Measurements from ENCODE around the gene DNAJC8.

Gene DNAJC8

DNA sequence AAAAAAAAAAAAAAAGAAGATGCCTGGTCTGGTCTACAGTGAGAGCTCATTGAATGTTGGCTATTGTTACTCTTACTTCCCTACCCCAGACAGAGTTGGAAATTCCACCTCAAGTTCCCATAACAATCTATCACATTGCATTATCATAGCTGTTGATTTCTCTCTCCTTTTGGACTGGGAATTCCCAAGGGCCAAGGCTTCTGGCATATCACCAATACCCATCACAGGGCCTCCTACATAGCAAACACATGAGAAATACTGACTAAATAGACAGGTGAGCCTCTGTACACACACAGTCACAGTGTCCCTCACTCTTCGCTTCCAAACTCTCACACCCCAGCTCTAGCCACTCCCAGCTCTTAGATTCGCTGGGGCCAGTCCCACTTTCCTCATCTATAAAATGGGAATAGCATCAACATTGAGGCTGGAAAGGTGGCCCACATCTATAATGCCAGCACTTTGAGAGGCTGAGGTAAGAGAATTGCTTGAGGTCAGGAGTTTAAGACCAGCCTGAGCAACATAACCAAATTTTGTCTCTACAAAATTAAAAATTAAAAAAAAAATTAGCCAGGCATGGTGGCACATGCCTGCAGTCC lies 62.7 kb downstream of the DNAJC8 start:
- no peak for DNase-seq

DNA sequence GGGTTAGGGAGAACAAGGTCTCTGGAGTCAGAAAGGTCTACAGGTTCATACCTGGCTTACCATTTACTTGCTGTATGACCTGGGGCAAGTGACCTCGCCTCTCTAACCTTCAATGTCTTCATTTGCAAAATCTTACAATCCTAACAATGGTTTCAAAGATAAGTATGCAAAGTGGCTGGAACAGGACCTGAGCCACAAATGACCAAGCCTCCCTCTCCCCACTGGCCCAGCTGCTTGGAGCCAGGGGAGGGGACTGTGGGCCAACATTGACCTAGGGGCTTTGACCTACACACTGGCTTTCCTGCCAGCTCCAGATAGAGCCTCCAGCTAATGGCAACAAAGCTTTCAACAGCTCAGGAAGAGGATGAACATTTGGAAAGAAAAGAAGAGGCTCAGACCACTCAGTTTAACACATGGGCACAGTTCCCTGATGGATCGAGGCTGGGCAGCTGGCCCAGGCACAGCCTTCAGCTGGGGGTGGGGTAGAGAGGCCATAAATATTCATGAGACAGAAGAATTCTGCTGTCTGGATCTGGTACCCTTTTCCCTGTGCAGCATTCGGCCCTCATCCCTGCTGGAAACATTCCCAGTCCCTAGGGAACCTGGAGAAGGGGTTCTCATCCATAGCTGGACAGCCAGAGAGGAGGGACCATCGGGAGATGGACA lies 69.2 kb downstream of the DNAJC8 start:
- DNase-seq, result no peak

DNA sequence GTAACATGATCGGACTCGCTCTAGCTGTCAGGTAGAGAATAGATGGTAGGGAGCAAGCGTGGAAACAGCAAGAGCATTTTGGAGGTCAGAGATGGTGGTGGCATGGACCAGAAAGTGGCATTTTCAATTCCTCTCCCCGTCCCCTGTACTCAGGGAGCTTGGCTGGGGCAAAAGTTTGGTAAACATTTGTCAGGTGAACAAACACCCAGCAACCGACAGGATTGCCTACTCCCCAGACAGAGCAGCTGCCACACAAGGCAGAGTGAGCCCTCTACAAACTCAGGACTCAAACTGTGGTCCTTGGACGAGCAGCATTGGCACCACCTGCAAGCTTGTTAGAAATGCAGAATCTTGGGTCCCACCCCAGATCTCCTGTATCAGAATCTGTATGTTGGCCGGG lies 70.7 kb downstream of the DNAJC8 start:
- no peak for DNase-seq

GRCh38 chr1:28161751-28162150 lies 71.1 kb downstream of the DNAJC8 start:
- DNase-seq, result no peak

GRCh38 chr1:28160782-28161266 lies 72.0 kb downstream of the DNAJC8 start:
- no peak for DNase-seq

GRCh38 chr1:28159680-28160079 lies 73.1 kb downstream of the DNAJC8 start:
- DNase-seq, result no peak

- no peak for DNase-seq
Observed at GRCh38 chr1:28159243-28159642, 73.6 kb downstream of the DNAJC8 start.

GRCh38 chr1:28157894-28158293 lies 74.9 kb downstream of the DNAJC8 start:
- DNase-seq, result no peak

- DNase-seq, result no peak
Observed at GRCh38 chr1:28156821-28157220, 76.0 kb downstream of the DNAJC8 start.

DNA sequence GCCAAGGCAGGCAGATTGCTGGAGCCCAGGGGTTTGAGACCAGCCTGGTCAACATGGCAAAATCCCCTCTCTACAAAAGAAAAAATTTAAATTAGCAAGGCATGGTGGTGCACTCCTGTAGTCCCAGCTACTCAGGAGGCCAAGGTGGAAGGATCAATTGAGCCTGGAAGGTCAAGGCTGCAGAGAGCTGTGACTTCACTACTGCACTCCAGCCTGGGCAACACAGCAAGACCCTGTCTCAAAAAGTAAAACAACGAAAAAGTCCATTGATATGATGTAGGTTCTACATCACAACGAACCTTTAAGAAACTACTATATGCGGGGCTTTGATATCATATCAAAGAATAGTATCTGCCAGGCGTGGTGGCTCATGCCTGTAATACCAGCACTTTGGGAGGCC lies 77.2 kb downstream of the DNAJC8 start:
- DNase-seq, result no peak

DNA sequence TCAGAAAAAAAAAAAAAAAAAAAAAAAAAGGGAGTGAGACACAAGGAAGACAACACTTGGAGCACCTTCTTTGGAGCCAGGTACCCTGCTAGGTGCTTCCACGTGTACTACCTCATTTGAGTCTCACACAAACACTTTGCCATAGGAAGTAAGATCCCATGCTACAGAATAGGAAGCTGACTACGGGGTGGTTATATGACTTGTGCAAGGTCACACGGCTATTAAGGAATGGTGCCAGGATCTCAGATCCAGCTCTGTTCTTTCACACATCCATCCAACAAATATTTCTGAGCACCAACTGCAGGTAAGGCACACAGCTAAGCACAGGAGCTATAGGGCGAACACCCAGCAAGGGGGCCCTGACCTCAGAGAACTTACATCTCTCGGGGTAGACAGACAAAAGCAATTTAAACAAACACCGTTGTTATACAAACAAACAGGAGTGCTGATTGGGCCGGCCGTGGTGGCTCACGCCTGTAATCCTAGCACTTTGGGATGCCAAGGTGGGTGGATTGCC lies 78.7 kb downstream of the DNAJC8 start:
- no peak for DNase-seq
